PC-3 (cell line): Measurements from ENCODE around the gene RIMS4.

Source experiments
- EZH2phosphoT487 ChIP-seq: fragments of 300-600 bp; sonication (generic); IDR thresholded peaks from 2 replicates; pipeline ENCODE4 v1.6.1; 2018; ENCODE audit warnings: mild to moderate bottlenecking, antibody characterized with exemption, low read length, borderline replicate concordance
- TF ChIP-seq, protein P1 (sequence below): fragments of 300-600 bp; sonication (generic); conservative IDR thresholded peaks from 2 replicates; pipeline ENCODE4 v1.5.1; 2017; ENCODE audit warnings: antibody characterized with exemption, low read depth, mild to moderate bottlenecking, low read length

DNA sequence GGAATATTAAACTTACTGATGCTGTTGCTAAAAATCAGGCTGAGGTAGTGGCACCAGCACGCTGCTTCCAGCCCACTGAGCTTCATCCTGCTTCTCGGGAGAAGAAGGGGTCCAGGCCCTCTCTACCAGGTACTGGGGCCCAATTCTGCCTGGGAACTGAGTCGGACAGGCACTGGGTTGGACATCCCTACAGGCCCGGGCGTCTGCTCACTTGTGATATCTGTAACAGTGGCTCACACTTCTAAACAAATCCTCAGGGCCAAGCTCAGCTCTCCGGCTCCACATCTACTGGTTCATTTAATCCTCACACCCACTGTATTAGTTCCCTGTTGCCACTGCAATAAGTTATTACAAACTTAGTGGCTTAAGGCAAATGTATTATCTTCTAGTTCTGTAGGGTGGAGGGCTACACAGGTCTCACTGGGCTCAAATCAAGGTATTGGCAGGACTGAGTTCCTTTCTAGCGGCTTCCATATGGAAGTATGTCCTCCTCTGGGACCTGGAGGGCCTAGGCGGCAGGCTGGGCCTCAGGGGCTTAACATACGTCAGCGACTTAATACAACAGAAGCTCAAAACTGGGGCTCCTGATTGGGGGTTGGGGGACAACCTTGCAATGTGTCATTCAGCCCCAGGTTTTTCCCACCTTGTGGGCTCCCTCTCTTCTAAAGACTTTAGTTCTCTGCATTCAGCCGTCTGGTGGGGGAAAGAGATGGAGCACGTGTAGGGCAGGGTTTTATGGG is 66.3 kb downstream of the RIMS4 start:
- TF ChIP-seq, protein P1, sequence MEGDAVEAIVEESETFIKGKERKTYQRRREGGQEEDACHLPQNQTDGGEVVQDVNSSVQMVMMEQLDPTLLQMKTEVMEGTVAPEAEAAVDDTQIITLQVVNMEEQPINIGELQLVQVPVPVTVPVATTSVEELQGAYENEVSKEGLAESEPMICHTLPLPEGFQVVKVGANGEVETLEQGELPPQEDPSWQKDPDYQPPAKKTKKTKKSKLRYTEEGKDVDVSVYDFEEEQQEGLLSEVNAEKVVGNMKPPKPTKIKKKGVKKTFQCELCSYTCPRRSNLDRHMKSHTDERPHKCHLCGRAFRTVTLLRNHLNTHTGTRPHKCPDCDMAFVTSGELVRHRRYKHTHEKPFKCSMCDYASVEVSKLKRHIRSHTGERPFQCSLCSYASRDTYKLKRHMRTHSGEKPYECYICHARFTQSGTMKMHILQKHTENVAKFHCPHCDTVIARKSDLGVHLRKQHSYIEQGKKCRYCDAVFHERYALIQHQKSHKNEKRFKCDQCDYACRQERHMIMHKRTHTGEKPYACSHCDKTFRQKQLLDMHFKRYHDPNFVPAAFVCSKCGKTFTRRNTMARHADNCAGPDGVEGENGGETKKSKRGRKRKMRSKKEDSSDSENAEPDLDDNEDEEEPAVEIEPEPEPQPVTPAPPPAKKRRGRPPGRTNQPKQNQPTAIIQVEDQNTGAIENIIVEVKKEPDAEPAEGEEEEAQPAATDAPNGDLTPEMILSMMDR = no peak
- TF ChIP-seq EZH2phosphoT487 = no peak
